HL-60 (cell line): ENCODE data around the gene MYO15A.

ENCODE experiments used
- DNase-seq, 2 experiments: peaks; one replicate each; pipeline ENCODE4 v3.0.0-alpha.2; 2010 to 2020; ENCODE audit warnings: low read depth in 1 of 2, low spot score in 1 of 2
- H3K27ac ChIP-seq: fragments of 250-450 bp; sonication (Bioruptor Pico); replicated peaks from 2 replicates; pipeline ENCODE4 v1.5.1; 2020; ENCODE audit warnings: mild to moderate bottlenecking, moderate library complexity
- H3K27me3 ChIP-seq: fragments of 250-450 bp; sonication (Bioruptor Pico); 2 replicates; pipeline ENCODE4 v1.5.1; 2021; ENCODE audit warnings: mild to moderate bottlenecking, moderate library complexity; ENCODE audit not compliant: insufficient read depth, poor library complexity, severe bottlenecking
- H3K4me3 ChIP-seq: replicated peaks from 2 replicates; pipeline ENCODE4 v1.5.1; 2011; ENCODE audit warnings: mild to moderate bottlenecking, control low read depth, low read length; ENCODE audit not compliant: insufficient read depth
- CTCF ChIP-seq: IDR thresholded peaks from one replicate; pipeline ENCODE4 v1.5.1; 2011; ENCODE audit warnings: low read length, control low read depth, inconsistent platforms; ENCODE audit not compliant: insufficient read depth
- GABPA ChIP-seq: IDR thresholded peaks from 2 replicates; pipeline ENCODE4 v1.6.1; 2012; ENCODE audit warnings: low read depth
- POLR2AphosphoS5 ChIP-seq: IDR thresholded peaks from 2 replicates; pipeline ENCODE4 v1.6.1; 2012; ENCODE audit warnings: low read depth
- REST ChIP-seq: IDR thresholded peaks from 2 replicates; pipeline ENCODE4 v1.6.1; 2012; ENCODE audit warnings: low read depth; ENCODE audit not compliant: insufficient replicate concordance
- SPI1 ChIP-seq: IDR thresholded peaks from 2 replicates; pipeline ENCODE4 v1.6.1; 2012; ENCODE audit warnings: low read depth, mild to moderate bottlenecking, borderline replicate concordance

MYO15A gene

GRCh38 chr17:18179196-18179595, 70.6 kb downstream of the MYO15A start:
- no peak for DNase-seq
- Histone ChIP-seq H3K4me3 (no peak overlapping the region), H3K27ac (no peak overlapping the region), H3K27me3 (no peaks in the 10 kb centered on the region)
- TF ChIP-seq POLR2AphosphoS5 (no peak), GABPA (no peak), SPI1 (no peak), REST (no peak), CTCF (no peak)

GRCh38 chr17:18179804-18180203, 71.2 kb downstream of the MYO15A start:
- no peak for TF ChIP-seq SPI1
- TF ChIP-seq CTCF: no peak
- TF ChIP-seq REST: no peak
- TF ChIP-seq POLR2AphosphoS5: no peak
- no peak for TF ChIP-seq GABPA
- Histone ChIP-seq H3K4me3 (no peak overlapping the region), H3K27me3 (no peaks in the 10 kb centered on the region), H3K27ac (no peak overlapping the region)
- no peak for DNase-seq

DNA sequence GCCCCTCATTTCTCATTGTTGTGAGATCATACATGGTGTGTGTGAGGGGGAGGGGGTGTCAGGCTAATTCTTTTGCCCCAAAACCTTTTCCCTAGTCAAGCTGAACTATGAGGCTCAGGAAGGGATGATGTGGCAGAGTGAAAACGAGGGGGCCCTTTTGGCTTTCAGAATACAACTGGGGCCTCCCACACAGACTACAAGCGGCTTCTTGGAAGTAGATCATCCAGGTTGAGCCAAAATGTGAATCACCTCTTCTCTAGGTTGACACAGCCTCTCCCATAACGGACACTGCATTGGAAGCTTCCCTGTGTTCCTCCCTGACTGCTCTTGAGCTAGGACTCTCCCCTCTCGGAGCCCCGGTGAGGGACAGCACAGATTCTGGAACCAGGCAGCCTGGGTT, 72.8 kb downstream of the MYO15A start:
- no peak for TF ChIP-seq GABPA
- TF ChIP-seq REST: no peak
- TF ChIP-seq POLR2AphosphoS5: no peak
- TF ChIP-seq CTCF: no peak
- no peak for TF ChIP-seq SPI1
- no peaks in the 10 kb centered on the region for H3K27me3 ChIP-seq
- DNase-seq: no peak
- no peak overlapping the region for H3K27ac ChIP-seq
- no peak overlapping the region for H3K4me3 ChIP-seq
